Gastroesophageal sphincter (tissue), 3 donors: ENCODE results near the gene SORCS3.

ENCODE experiments used
- EP300 ChIP-seq: sonication (generic); formaldehyde crosslinking; IDR thresholded peaks from one replicate; pipeline ENCODE4 v1.6.1; 2017; ENCODE audit warnings: antibody characterized with exemption, mild to moderate bottlenecking
- POLR2A ChIP-seq, 2 donors: fragments of 450-650 bp; IDR thresholded peaks; one replicate each; pipeline ENCODE4 v1.6.1; 2017; ENCODE audit warnings: antibody characterized with exemption in 2 of 2, mild to moderate bottlenecking in 2 of 2, moderate library complexity in 1 of 2
- POLR2AphosphoS5 ChIP-seq: sonication (generic); formaldehyde crosslinking; IDR thresholded peaks from one replicate; pipeline ENCODE4 v1.6.1; 2017; ENCODE audit warnings: antibody characterized with exemption
- TF ChIP-seq, protein P1 (sequence below), 4 experiments: fragments of 200-600 bp in 2 of 4; fragments of 450-650 bp in 2 of 4; sonication (generic) in 1 of 4; IDR thresholded peaks; one replicate each; pipeline ENCODE4 v1.5.1; 2017 to 2019; ENCODE audit warnings: antibody characterized with exemption in 4 of 4, mild to moderate bottlenecking in 2 of 4, moderate library complexity in 2 of 4

DNA sequence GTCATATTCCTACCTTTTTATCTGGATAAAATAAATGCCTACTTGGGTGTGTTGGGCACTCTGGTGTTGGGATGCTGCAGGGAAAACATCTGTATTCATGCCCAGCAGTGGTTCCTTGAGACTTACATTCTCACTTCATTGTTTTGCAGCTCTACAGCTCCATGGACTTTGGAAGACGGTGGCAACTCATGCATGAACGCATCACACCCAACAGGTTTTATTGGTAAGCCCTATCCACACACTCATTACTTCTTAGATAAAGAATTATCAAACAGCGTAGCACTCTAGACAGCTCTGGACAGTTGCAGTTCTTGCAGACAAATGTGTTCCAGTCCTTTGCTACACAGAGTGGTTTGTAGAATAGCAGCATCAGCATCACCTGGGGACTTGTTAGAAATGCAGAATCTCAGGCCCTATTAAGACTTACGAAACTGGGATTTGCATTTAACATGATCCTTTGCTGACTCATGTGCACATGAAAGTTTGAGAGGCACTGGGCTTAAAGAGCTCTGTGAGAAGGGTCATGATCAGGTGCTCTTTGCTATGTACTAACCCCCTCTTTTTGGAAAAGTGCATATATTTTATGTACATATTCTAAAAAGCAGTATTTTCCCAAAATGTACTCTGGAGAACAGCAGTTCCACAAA is 401.9 kb downstream of the SORCS3 start:
- no peak for TF ChIP-seq EP300
- TF ChIP-seq, protein P1, sequence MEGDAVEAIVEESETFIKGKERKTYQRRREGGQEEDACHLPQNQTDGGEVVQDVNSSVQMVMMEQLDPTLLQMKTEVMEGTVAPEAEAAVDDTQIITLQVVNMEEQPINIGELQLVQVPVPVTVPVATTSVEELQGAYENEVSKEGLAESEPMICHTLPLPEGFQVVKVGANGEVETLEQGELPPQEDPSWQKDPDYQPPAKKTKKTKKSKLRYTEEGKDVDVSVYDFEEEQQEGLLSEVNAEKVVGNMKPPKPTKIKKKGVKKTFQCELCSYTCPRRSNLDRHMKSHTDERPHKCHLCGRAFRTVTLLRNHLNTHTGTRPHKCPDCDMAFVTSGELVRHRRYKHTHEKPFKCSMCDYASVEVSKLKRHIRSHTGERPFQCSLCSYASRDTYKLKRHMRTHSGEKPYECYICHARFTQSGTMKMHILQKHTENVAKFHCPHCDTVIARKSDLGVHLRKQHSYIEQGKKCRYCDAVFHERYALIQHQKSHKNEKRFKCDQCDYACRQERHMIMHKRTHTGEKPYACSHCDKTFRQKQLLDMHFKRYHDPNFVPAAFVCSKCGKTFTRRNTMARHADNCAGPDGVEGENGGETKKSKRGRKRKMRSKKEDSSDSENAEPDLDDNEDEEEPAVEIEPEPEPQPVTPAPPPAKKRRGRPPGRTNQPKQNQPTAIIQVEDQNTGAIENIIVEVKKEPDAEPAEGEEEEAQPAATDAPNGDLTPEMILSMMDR (IDR thresholded peaks at IDR 0.05): no peak
- TF ChIP-seq POLR2A (IDR thresholded peaks at IDR 0.05): no peak
- TF ChIP-seq POLR2AphosphoS5: no peak
